Ramos (cell line): Measurements from ENCODE around the gene ACSBG1.

Experiments used
- in situ Hi-C: fragments of 300-500 bp; cut with MboI; formaldehyde crosslinking; loops from one replicate; pipeline ENCODE4 v1.14.3; 2022; ENCODE audit warnings: low sequenced_read_pairs; ENCODE audit not compliant: unreplicated experiment

Gene ACSBG1

GRCh38 chr15:78205337-78205736 is 29.0 kb downstream of the ACSBG1 start:
- in situ Hi-C loops, result no loop called here

- in situ Hi-C loops, result no loop called here
These were observed 29.7 kb downstream of the ACSBG1 start for GRCh38 chr15:78204351-78205309.

- in situ Hi-C loops, result no loop called here
These were observed 30.8 kb downstream of the ACSBG1 start for GRCh38 chr15:78203346-78204225.

GRCh38 chr15:78201281-78202190 is 32.8 kb downstream of the ACSBG1 start:
- in situ Hi-C loops, result no loop called here

GRCh38 chr15:78200276-78200930 is 34.0 kb downstream of the ACSBG1 start:
- in situ Hi-C loops, result no loop called here

- in situ Hi-C loops, result loop anchor here (5.0 kb wide), 1 partner anchor 85 kb away; no protein-coding TSS in a partner anchor
These were observed 36.7 kb downstream of the ACSBG1 start for GRCh38 chr15:78197632-78198031.

GRCh38 chr15:78195735-78196201 is 38.6 kb downstream of the ACSBG1 start:
- in situ Hi-C loops, result loop anchor here (5.0 kb wide), 1 partner anchor 83 kb away; no protein-coding TSS in a partner anchor

GRCh38 chr15:78194568-78194925 is 39.8 kb downstream of the ACSBG1 start:
- in situ Hi-C loops, result loop anchor here (5.0 kb wide), 1 partner anchor 227 kb away; no protein-coding TSS in a partner anchor

- in situ Hi-C loops, result loop anchor here (5.0 kb wide), 1 partner anchor 227 kb away; no protein-coding TSS in a partner anchor
These were observed 40.4 kb downstream of the ACSBG1 start for GRCh38 chr15:78193731-78194567.

GRCh38 chr15:78192826-78193594 is 41.4 kb downstream of the ACSBG1 start:
- in situ Hi-C loops, result loop anchor here (5.0 kb wide), 1 partner anchor 226 kb away; no protein-coding TSS in a partner anchor

- in situ Hi-C loops, result no loop called here
These were observed 51.5 kb downstream of the ACSBG1 start for GRCh38 chr15:78182821-78183220.

GRCh38 chr15:78182336-78182700 is 52.0 kb downstream of the ACSBG1 start:
- in situ Hi-C loops, result no loop called here

- in situ Hi-C loops, result no loop called here
These were observed 54.5 kb downstream of the ACSBG1 start for GRCh38 chr15:78179906-78180305.

- in situ Hi-C loops, result no loop called here
These were observed 55.0 kb downstream of the ACSBG1 start for GRCh38 chr15:78179286-78179840.

GRCh38 chr15:78178064-78178463 is 56.3 kb downstream of the ACSBG1 start:
- in situ Hi-C loops, result no loop called here

GRCh38 chr15:78177447-78177873 is 56.9 kb downstream of the ACSBG1 start:
- in situ Hi-C loops, result no loop called here

- in situ Hi-C loops, result no loop called here
These were observed 59.0 kb downstream of the ACSBG1 start for GRCh38 chr15:78175330-78175729.
